NCI-H2081 (cell line): ENCODE measurements around the gene CCNJL.

Experiments
- DNase-seq, 2 experiments: peaks; one replicate each; lab custom pipeline; 2025; lab: John Stamatoyannopoulos, UW

The CCNJL gene

DNA sequence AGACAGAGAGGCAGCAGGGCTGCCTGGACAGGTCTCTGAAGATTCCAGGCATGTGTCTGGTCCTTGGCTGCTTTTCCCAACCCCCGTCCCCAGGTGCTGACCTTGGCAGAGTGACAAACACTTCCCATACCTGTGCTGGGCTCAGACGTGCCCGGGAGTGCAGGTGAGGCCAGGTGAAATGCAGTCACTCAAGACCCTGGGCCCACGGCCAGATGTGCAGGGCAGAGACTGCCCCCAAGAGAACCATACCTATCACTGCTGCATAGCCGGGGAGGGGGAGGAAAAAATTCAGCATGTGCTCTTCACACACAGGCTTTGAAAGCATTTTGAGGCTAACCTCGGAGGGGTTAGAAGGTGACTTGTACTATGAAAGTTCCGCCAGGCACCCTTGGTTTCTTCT, 22.6 kb downstream of the CCNJL start:
- no peak for DNase-seq

DNA sequence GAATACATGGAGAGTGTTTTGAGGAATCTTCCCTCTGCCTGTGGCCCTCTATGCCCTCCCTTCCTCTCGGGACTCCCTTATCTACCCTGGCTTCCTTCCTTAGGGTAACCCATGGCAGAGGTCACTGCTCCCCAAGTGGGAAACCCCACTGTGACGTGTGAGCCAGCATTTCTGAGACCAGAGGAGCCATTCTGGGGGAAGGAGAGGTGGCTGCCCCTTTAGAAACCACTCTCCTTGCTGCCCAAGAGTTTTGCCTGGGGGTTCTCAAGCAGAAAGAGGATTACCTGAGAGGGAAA, 23.1 kb downstream of the CCNJL start:
- DNase-seq: no peak

DNA sequence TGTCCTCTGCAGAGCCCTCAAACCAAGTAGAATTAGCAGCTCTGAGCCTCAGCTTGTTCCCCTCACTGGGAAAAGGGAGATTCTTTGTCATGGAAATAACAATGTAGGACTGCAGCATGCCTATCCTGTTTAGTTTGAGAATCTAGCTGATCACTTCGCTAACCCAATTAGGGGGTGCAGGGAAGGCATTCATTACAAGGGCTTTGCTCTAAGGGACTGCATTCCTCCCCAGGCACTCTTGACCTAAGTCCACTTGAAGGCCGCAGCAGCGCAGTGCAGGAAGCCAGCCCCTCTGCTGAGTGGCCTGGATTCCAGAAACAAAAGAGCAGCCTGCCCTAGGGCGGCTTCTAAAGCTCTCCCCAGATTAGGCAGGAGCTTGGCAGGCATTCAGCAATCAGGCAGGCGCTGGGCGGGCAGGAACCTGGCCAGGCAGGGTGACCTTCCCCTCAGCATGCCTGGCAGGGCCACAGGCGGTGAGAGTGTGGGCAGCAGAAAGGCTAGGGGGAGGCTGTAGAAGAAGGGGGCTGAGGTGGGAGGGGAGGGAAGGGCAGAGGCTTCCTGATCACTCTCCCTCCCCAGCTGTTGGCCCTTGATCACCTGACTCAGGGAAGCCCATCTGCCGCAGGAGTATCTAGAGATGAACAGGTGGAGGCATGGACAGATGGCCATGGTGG, 24.8 kb downstream of the CCNJL start:
- peak in 1 of 2 experiments; percentile 56 for DNase-seq

DNA sequence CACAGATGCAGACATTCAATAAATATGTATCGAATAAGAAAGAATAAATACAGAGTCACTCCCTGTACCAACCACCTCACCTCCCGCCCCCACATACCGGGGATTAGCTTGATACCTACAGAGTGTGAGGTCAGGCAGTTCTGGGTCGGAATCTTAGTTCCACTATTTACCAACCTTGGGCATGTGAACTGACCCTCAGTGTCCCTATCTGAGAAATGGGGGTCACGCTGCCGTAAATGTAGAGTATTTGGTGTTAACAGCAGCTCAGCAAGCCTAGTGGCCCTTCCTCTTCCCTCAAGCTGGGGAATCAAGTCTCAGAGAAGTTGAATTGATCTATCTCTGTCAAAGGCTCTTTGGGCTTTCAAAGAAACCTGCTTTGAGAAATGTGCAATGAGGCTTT, 25.4 kb downstream of the CCNJL start:
- no peak for DNase-seq

DNA sequence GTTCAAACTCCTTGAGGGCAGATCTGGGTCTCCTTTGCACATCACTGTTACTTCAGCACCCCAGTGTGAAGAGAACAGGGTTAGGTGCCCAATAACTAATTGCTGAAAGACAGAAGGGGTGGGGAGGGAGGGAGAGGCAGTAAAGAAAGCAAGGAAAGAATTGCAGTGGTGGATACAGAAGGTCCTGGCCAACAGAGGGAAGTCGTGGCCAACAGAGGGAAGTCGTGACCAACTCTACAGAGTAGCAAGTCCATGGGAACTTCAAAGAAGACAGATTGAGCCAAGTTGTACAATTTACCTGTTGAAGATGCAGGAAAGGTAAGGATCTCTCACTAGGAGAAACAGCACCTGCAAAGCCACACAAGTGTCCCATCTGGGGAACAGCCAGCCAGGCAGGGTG, 27.0 kb downstream of the CCNJL start:
- DNase-seq: no peak

DNA sequence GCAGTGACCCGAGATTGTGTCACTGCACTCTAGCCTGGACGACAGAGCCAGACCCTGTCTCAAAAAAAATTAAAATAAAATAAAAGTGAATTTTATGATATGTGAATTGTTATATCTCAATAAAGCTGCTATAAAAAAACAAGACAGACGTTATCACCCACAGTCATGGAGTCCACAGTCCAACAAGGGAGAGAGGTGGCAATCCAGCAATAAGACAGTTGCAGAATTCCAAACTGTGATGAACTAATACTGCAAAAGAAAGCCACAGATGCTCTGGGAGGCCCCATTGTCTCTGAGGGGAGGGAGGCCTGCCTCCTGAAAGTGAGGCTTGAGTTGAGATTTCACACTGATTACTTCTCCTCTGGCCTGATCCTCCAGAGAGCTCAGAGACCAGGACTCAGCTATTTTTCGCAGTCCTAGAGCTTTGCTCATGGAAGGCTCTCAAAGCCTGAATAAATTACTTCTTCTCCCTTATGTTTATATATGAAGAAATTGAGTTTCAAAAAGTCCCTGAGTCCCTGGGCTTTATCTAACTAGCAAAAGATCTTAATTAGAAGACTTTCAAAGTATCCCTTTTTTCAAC, 28.0 kb downstream of the CCNJL start:
- no peak for DNase-seq

DNA sequence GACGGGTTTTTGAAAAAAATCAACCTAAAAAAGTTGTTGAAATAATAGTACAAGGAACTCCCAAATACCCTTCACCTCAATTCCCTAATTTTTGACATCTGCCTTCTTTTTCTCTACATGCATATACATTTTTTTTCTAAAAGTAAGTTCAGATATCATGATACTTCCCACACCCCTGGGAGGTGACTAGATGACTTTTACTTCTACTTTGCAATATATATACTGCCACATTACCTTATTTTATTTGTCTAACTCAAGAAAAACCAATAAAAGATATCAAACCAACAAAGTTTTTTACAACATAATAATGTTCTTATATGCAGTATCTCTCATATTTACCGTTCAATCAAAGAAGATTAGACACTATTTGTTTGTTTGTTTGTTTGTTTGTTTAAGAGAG, 31.1 kb downstream of the CCNJL start:
- no peak for DNase-seq

DNA sequence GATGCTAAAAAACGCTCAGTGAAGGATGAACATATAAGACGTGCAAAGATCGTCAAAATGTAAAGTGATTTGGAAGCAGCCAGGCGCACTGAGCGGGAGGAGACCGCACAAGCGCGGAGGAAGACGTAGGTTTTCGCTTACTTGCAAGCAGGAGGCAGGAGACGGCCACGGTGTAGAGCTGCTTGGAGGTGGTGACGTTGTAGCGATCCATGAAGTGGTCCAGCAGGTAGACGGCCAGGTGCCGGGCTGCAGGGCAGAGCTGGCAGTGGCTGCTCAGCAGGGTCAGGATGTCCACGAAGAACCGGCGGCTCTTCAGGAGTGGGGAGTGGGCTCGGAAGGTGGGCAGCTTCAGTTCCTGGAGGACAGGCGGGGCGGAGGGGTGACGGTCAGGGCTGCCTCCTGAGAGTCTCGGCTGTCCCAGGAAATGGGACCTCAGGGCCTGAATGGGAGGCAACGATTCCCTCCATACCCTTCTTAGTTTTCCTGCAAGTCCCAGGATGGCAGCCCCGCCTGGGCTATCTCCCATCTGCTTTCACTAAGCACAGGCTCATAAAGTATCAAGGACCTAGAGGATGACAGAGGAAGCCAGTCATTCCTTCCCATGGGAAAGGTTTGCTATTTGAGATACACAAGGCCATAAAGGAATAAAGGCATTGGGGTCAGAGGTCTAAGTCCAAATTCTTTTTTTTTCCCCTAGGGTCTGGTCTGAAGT, 31.8 kb downstream of the CCNJL start:
- no peak for DNase-seq

DNA sequence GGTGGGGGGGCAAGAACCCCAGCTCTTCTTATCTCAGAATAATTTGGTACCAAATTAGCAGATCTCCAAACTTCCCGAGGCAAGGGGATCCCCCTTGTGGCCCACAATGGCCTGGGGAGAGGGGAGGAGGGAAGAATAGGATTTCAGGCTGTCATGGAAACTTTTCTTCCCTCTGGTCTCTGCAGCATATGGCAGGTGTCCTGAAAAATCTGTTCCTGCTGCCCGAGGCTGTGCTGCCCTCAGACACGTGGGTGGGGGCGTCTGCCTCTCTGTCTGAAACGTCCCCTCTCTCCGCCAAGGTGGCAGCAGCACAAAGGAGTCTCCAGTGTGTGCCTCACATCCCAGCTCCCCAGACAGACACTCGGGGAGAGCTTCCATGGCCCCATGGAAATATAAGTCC, 34.0 kb downstream of the CCNJL start:
- no peak for DNase-seq

DNA sequence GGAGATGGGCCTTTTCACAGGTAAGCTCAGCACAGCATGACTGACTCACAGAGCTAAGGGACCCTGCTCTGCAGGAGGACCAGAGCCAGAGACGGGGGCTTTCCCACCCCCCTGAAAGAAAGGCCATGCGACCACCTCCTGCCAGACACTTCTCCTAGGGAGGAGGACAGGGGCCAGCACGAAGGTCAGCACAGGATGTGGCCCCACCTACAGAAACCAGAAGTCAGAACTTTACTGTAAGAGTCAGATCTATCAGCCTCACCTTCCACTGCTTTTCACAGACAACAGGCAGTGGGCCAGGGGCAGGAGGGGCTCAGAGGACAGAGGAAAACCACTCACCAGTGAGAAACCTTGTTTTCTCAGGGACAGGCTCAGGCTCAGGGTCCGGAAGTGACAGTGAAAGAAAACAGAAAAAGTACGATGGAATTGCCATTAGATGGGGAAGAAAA, 37.9 kb downstream of the CCNJL start:
- no peak for DNase-seq

DNA sequence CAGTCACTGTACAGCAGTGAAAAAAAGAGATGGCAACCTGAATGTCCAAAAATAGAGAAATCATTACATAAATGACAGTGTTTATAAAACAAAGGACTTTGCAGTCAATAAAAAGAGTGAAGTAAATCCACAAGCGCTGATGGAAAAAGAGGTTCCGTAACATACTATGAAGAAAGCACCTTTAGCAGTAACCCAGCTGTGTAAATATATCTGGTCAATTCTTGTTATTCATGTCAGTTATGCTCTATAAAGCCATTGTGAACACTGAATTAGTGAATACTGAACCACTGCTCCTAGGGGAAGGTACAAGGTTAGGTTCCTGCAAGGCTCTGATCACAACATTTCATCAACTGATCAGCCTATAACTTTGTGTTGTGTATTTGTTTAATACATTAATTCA, 39.5 kb downstream of the CCNJL start:
- DNase-seq: peak in 1 of 2 experiments; percentile 55

DNA sequence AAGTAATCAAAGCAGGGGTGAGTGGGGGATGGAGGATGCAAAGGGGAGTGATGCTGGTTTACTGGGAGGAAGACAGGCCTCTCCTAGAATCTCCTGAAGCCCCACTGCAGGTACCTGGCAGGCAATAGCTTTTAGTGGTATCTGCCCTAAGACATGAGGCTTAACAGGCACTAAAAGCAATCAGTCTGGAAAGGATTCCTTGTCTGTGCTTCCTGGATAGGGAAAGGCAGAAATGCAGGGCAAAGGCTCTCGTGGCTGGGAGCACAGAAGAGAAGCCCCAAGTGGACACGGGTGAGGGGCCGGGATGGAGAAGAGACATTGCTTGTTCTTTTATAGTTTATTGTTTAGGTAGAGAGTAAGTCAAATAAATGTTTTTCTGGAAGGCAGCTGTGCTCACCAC, 40.1 kb downstream of the CCNJL start:
- no peak for DNase-seq

DNA sequence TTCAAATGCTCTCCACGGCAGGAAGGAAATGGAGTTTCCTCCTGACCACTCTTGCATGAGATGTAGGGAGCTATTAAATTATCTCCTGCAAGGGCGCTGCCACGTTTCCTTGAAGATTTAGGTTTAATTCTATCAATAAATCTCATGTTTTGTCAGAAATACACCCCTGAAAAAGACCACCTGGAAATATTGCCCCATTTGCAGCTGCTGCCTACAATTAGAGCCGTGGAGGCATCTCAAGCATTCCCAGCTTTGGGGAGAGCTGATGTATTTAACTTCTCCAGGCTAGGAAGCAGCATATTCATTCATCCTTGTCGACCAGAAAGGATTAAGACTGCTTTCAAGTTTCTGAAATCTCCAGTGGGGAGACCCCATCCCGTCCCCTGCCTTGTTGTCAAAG, 40.5 kb downstream of the CCNJL start:
- no peak for DNase-seq

DNA sequence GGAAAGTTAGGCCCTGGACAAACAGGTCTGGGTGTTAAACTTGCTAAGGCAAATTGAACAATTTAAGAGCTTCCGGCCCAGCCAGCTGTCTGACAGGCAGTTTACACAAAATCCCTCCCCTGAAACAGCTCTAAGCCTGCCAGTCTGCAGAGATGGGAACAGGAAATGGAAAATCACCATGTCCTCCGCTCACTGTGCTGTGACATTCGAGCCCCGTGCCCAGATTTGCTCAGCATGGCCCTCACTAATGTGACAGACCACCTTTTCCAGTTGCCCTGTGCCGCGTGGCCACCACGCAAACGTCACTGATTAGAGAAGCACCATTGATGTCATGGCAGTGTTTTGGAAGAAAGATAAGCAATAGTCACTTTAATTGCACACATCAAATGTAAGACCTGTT, 41.0 kb downstream of the CCNJL start:
- DNase-seq: peak; percentile 72 to 92

DNA sequence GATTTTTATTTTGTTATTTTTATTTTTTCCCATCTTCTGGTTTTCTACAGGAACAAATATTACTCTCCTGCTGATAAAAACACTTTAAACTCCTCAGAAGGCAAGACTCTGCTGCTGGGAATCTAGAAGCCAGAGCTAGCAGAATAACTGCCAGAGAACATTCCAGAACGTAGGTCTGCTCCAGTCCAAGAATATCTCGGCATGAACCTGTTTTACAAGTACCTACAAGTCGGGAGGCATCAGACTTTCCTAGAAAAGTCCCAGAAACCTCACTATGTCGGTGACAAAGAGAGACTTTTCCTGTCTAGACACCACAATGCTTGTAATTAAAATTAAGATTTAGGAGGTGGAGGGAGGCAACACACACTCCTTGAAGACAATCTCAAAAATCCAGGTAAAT, 41.7 kb downstream of the CCNJL start:
- no peak for DNase-seq

DNA sequence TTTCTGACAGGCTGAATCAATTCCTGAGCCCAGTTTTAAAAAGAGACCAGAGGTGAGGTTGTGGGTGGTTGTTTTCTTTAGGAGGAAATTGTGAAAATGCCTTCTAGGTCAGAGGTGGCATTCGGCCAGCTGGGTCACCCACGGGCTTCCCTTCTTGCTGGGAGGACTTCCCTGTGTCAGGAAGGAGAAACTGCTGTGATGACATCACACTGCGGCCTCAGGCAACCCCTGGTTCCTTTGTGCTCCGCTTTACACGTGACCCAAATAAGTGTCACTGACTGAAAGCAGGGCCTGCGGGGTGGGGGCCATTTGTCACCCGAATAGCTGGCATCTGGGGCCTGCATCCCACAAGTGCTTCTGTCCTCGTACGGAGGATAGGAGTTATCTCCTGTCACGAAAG, 43.3 kb downstream of the CCNJL start:
- DNase-seq: no peak

DNA sequence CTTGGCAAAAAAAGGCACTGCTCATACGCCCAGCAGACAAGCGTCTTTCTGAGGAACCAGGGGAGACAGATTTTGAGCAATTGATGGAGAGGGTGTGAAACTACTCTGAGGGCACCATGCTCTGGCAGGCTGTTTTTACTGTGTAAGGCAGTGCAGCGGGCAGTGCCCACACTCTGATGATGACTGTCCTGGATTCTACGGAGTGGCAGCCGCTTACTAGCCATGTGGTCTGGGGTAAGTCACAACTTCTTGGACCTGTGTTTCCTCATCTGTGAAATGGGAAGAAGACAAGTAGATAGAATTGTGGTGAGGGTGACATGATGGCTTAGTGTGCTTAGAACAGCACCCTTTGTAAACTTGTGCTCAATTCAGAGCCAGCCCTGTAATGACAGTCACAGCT, 44.2 kb downstream of the CCNJL start:
- no peak for DNase-seq

DNA sequence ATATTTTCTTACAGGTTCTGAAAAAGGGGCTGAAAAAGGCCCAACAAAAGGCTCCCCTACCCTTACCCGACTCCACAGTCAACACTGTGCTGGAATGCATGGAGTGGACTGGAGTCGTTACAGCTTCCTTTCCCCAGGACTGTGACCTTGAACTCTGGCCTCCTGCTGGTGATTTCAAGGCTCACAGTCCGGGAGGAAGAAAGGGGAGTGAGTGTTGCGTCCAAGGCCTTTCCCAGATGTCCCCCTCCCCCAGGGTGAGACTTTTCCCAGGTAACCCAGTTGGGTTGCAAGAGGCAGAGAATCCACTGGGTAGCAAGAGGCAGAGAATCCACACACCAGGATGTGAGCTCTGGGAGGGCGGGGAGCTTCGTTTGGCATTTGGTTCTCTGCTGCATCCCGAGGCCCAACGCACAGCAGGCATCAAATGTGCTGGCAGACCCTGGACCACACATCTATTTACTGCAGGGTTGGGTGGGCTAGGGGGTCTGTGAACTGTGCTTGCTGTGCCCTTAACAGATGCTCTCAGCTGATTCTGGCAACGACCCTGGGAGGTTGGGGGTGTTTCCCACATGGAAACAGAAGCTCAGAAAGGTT, 45.5 kb downstream of the CCNJL start:
- no peak for DNase-seq

DNA sequence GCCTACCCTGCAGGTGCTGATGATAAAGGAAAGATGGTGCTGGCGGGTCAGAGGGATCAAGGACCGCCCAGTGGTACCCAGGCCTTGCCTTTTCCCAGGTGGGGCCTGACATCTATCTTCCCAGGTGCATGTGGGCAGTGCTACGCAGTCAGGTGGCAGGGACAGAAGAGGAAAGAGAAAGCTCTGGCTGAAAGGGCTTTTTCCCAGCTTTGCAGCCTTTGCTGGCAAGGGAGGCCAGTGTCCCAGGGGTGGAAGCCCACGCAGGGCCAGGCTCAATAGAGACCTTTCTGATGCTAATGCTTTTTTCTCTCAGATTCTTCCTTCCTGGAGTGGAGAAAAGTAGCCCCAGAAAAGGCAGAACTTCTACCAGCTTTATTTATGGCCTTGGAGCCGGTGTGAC, 46.3 kb downstream of the CCNJL start:
- DNase-seq: no peak

DNA sequence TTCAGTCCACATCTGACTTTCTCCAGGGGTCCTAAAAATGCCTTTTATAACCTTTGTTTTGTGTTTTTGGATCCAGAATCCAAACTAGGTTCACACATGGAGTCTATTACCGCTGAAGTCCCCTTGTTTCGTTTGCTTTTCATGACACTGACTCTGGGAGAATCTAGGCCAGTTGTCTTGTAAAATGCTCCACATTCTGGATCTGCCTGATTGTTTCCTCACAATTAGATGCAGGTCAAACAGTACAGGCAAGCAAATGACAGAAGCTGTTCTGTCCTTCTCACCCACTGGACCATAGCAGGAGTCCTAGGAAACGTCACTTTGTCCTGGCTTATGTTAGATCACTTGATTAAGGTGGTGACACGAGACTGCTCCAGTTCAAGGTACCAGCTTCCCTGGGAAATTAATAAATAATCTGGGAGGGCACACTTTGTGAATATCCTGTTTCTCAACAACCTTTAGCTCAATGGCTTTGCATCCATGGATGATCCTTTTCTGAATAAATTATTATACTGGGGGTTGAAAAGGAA, 49.0 kb downstream of the CCNJL start:
- DNase-seq: no peak

DNA sequence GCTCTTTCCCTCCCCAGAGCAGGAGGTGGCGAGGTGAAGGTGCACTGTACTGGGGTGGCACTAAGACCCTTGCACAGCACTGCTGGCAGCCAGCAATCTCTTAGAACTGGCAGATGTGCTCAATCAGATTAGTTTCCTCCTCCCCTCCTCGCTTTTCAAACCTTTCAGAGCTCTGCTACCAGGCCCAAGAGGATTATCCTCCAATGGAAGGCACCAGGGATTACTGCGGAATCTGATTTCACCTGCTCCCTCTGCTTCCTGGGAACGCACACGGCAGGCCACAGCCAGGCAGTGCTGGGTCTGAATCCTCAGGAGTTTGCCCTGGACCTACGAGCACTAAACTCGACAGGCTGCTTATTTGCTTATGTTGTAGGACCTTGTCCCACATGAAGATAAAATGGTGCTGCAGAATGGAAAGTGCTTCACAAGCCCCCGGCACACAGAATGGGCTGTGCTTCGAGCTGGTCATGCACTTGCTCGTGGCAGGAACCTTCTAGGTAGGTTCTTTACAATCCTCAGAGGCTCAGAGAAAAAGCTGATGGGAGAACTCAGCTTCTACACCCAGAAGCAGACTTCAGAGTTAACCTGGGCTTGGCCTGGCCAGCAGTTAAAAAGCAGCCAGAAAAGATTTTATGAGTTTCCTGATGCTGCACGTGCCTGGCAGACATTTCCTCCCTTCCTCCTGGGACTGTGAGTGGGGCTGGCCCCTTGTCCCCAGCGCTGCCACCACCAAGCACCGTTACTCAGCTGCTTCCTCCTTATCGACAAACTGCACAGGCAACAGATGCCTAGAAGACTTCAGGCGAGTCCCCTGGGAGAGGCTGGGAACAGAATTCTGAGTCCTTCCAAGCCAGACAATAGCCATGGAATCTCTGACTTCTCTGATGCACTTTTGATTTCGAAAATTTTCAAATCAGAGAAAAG, 50.0 kb downstream of the CCNJL start:
- DNase-seq: no peak
